CD8-positive, alpha-beta memory T cell (primary cell): ENCODE measurements around the gene COPS4. TPM values are rescaled to one million over a fixed set of nuclear protein-coding genes. Genes with fewer than 3 reads are reported as not detected.
A peak's percentile ranks its signal among the peaks of the same experiment; 100 is the strongest.
"Not testable (repeated sequence)": the region's sequence is repeated elsewhere in the genome, so short reads cannot be mapped to it uniquely, and the experiment has no call there.

Experiments used
- CTCF ChIA-PET: fragments of 350-600 bp; sonication (Branson Sonifier 250); formaldehyde crosslinking; loops from one replicate; lab custom pipeline; 2021; ENCODE audit warnings: antibody characterized with exemption; lab: Charles Lee
- POLR2A ChIA-PET: fragments of 350-600 bp; sonication (Branson Sonifier 250); formaldehyde crosslinking; loops from one replicate; lab custom pipeline; 2021; ENCODE audit warnings: antibody characterized with exemption; lab: Charles Lee
- DNase-seq, 5 donors: peaks; one replicate each; pipeline versions ENCODE4 v3.0.0 to v3.0.0-alpha.2; 2020 to 2022; ENCODE audit warnings: mixed read lengths in 1 of 5
- H3K27ac ChIP-seq: one replicate; pipeline ENCODE4 v1.7.0; 2013; ENCODE audit warnings: low read depth, mild to moderate bottlenecking, low read length, moderate library complexity
- H3K27me3 ChIP-seq: 2 replicates; pipeline ENCODE4 v1.7.0; 2013; ENCODE audit warnings: low read length, mild to moderate bottlenecking; ENCODE audit not compliant: insufficient read depth, poor library complexity, severe bottlenecking
- H3K36me3 ChIP-seq: 2 replicates; pipeline ENCODE4 v1.7.0; 2013; ENCODE audit warnings: mild to moderate bottlenecking, low read length, moderate library complexity; ENCODE audit not compliant: insufficient read depth
- H3K4me1 ChIP-seq: 2 replicates; pipeline ENCODE4 v1.7.0; 2013; ENCODE audit warnings: mild to moderate bottlenecking, low read length, moderate library complexity; ENCODE audit not compliant: insufficient read depth
- H3K4me3 ChIP-seq: 2 replicates; pipeline ENCODE4 v1.7.0; 2013; ENCODE audit warnings: mild to moderate bottlenecking, low read length
- H3K9me3 ChIP-seq: 2 replicates; pipeline ENCODE4 v1.7.0; 2013; ENCODE audit warnings: mild to moderate bottlenecking, low read length
- H3K27ac Mint-ChIP-seq, 8 donors: one replicate each; pipeline ENCODE4 v1.8.0; 2020 to 2021; ENCODE audit warnings: mixed read lengths in 8 of 8, mild to moderate bottlenecking in 6 of 8, inconsistent platforms in 3 of 8, moderate library complexity in 3 of 8
- H3K27me3 Mint-ChIP-seq, 2 donors: one replicate each; pipeline ENCODE4 v1.8.0; 2020 to 2021; ENCODE audit warnings: mixed read lengths in 2 of 2, mild to moderate bottlenecking in 1 of 2, moderate library complexity in 1 of 2
- H3K36me3 Mint-ChIP-seq, 3 donors: one replicate each; pipeline ENCODE4 v1.8.0; 2020 to 2021; ENCODE audit warnings: mixed read lengths in 3 of 3, inconsistent platforms in 1 of 3, mild to moderate bottlenecking in 1 of 3
- H3K4me1 Mint-ChIP-seq, 3 donors: one replicate each; pipeline ENCODE4 v1.8.0; 2020 to 2021; ENCODE audit warnings: mixed read lengths in 3 of 3, inconsistent platforms in 1 of 3, mild to moderate bottlenecking in 1 of 3
- H3K4me3 Mint-ChIP-seq, 7 donors: one replicate each; pipeline ENCODE4 v1.8.0; 2020 to 2021; ENCODE audit warnings: mixed read lengths in 7 of 7, mild to moderate bottlenecking in 6 of 7, moderate library complexity in 4 of 7, inconsistent platforms in 2 of 7
- H3K9me3 Mint-ChIP-seq, 5 donors: one replicate each; pipeline ENCODE4 v1.8.0; 2020 to 2022; ENCODE audit warnings: mixed read lengths in 5 of 5, mild to moderate bottlenecking in 3 of 5, moderate library complexity in 2 of 5, inconsistent platforms in 1 of 5
- polyA plus RNA-seq: library from polyadenylated mRNA; unstranded; fragments of 300-500 nt; fragmentation: Illumina TruSeq; gene quantifications from one replicate; pipeline ENCODE4 v1.2.3, GENCODE V29; 2021
- total RNA-seq, 2 experiments: library from RNA; stranded (reverse); gene quantifications; one replicate each; pipeline ENCODE4 v1.2.3, GENCODE V29; 2021

The COPS4 gene
- total and polyA plus RNA-seq, 3 experiments from 2014 or later = 38.4 to 64.0 (median 38.5) TPM

GRCh38 chr4:83074086-83074704 is 39.2 kb downstream of the COPS4 start:
- H3K9me3 ChIP-seq = no peaks in the 10 kb centered on the region
- H3K4me1 Mint-ChIP-seq = peaks cover 6 to 16% (median 12%) of the 10 kb centered on the region in 3 donors
- H3K4me3 Mint-ChIP-seq = peak overlapping the region; percentile 19 to 82 (median 75)
- no peak overlapping the region for H3K27ac ChIP-seq
- H3K27me3 ChIP-seq = no peaks in the 10 kb centered on the region
- ChIA-PET CTCF (interaction anchor here (0.6 to 6.5 kb wide), 26 partner anchors 10 to 789 kb away, joined by 3 to 68 read pairs (median 5); partner anchors contain the start of gene COQ2), POLR2A (interaction anchor here (0.6 to 1.3 kb wide), 7 partner anchors 10 to 366 kb away, joined by 3 to 6 read pairs (median 4); no protein-coding TSS in a partner anchor)
- H3K4me1 ChIP-seq = no peaks in the 10 kb centered on the region
- H3K36me3 ChIP-seq = peaks cover 19% of the 10 kb centered on the region
- peaks cover 13 to 52% (median 23%) of the 10 kb centered on the region in 3 donors for H3K36me3 Mint-ChIP-seq
- no peaks in the 10 kb centered on the region for H3K9me3 Mint-ChIP-seq
- H3K27me3 Mint-ChIP-seq = no peaks in the 10 kb centered on the region
- H3K27ac Mint-ChIP-seq = peak overlapping the region in 7 of 8 donors; percentile 38 to 72 (median 66)
- DNase-seq = peak; percentile 10 to 88 (median 71)
- H3K4me3 ChIP-seq = no peak overlapping the region

- not testable (repeated sequence) for H3K9me3 ChIP-seq, H3K27me3 Mint-ChIP-seq
- peak overlapping the region in 1 of 7 donors; percentile 51 for H3K4me3 Mint-ChIP-seq
These were observed 39.8 kb downstream of the COPS4 start for GRCh38 chr4:83074783-83075182.

GRCh38 chr4:83075311-83076095 is 40.5 kb downstream of the COPS4 start:
- Histone ChIP-seq H3K27ac (no peak overlapping the region), H3K27me3 (no peaks in the 10 kb centered on the region), H3K4me1 (no peaks in the 10 kb centered on the region), H3K4me3 (no peak overlapping the region), H3K36me3 (peaks cover 15% of the 10 kb centered on the region), H3K9me3 (no peaks in the 10 kb centered on the region)
- Mint-ChIP-seq H3K36me3 (peaks cover 13 to 40% (median 14%) of the 10 kb centered on the region in 3 donors), H3K9me3 (no peaks in the 10 kb centered on the region), H3K4me3 (no peak overlapping the region), H3K27ac (no peak overlapping the region), H3K27me3 (no peaks in the 10 kb centered on the region), H3K4me1 (peaks cover 6 to 16% (median 12%) of the 10 kb centered on the region in 3 donors)
- ChIA-PET CTCF (interaction anchor here (0.9 to 6.5 kb wide), 17 partner anchors 9 to 207 kb away, joined by 3 to 68 read pairs (median 5); partner anchors contain the start of gene COQ2), POLR2A (interaction anchor here (1.3 to 2.0 kb wide), 2 partner anchors 9 to 185 kb away, joined by 5 to 9 read pairs; no protein-coding TSS in a partner anchor)
- no peak for DNase-seq

More at GRCh38 chr4:83074783-83075182, 39.8 kb downstream of the COPS4 start:
- not testable (repeated sequence) for H3K9me3 Mint-ChIP-seq, DNase-seq, H3K4me3 ChIP-seq, H3K4me1 ChIP-seq, H3K27ac ChIP-seq, H3K27ac Mint-ChIP-seq, H3K27me3 ChIP-seq
- H3K36me3 ChIP-seq = peaks cover 18% of the 10 kb centered on the region
- peaks cover 13 to 47% (median 22%) of the 10 kb centered on the region in 3 donors for H3K36me3 Mint-ChIP-seq
- H3K4me1 Mint-ChIP-seq = peaks cover 6 to 16% (median 12%) of the 10 kb centered on the region in 3 donors
- ChIA-PET POLR2A (interaction anchor here (0.7 to 2.0 kb wide), 6 partner anchors 10 to 186 kb away, joined by 3 to 9 read pairs (median 4); no protein-coding TSS in a partner anchor), CTCF (interaction anchor here (0.6 to 6.5 kb wide), 27 partner anchors 9 to 790 kb away, joined by 3 to 68 read pairs (median 5); partner anchors contain the start of gene COQ2)

GRCh38 chr4:83080561-83080960 is 45.6 kb downstream of the COPS4 start:
- peaks cover 8 to 15% (median 14%) of the 10 kb centered on the region in 3 donors for H3K36me3 Mint-ChIP-seq
- no peaks in the 10 kb centered on the region for H3K9me3 Mint-ChIP-seq
- no peaks in the 10 kb centered on the region for H3K9me3 ChIP-seq
- no peak overlapping the region for H3K4me3 ChIP-seq
- no peak overlapping the region for H3K4me3 Mint-ChIP-seq
- no peak for DNase-seq
- peaks cover 4% of the 10 kb centered on the region for H3K36me3 ChIP-seq
- peaks cover 27% of the 10 kb centered on the region for H3K4me1 ChIP-seq
- no peak overlapping the region for H3K27ac ChIP-seq
- ChIA-PET CTCF (interaction anchor here (1.1 to 2.5 kb wide), 3 partner anchors 30 to 180 kb away, joined by 3 to 12 read pairs (median 6); no protein-coding TSS in a partner anchor), POLR2A (no interaction called here)
- no peaks in the 10 kb centered on the region for H3K27me3 Mint-ChIP-seq
- H3K27me3 ChIP-seq = no peaks in the 10 kb centered on the region
- H3K4me1 Mint-ChIP-seq = peaks cover 31 to 42% (median 34%) of the 10 kb centered on the region in 3 donors
- H3K27ac Mint-ChIP-seq = peak overlapping the region in 3 of 8 donors; percentile 35 to 58 (median 38)

- Histone ChIP-seq H3K36me3 (no peaks in the 10 kb centered on the region), H3K4me3 (no peak overlapping the region), H3K27me3 (no peaks in the 10 kb centered on the region), H3K9me3 (no peaks in the 10 kb centered on the region), H3K27ac (no peak overlapping the region), H3K4me1 (peaks cover 27% of the 10 kb centered on the region)
- Mint-ChIP-seq H3K27ac (peak overlapping the region in 6 of 8 donors; percentile 84 to 97 (median 92)), H3K9me3 (no peaks in the 10 kb centered on the region), H3K4me1 (peaks cover 32 to 39% (median 34%) of the 10 kb centered on the region in 3 donors), H3K4me3 (no peak overlapping the region), H3K27me3 (no peaks in the 10 kb centered on the region), H3K36me3 (peaks cover under 1 to 20% (median 9%) of the 10 kb centered on the region in 3 donors)
- DNase-seq = no peak
- ChIA-PET CTCF (interaction anchor here (0.9 to 4.7 kb wide), 5 partner anchors 11 to 202 kb away, joined by 3 to 19 read pairs (median 4); partner anchors contain the start of gene COQ2), POLR2A (no interaction called here)
These were observed 47.8 kb downstream of the COPS4 start for GRCh38 chr4:83082777-83083176.

- H3K4me3 Mint-ChIP-seq = peak overlapping the region; percentile 17 to 73 (median 57)
- Histone ChIP-seq H3K27me3 (no peaks in the 10 kb centered on the region), H3K4me1 (peaks cover 27% of the 10 kb centered on the region), H3K4me3 (peak overlapping the region; percentile 1), H3K27ac (no peak overlapping the region), H3K36me3 (peaks cover 3% of the 10 kb centered on the region), H3K9me3 (no peaks in the 10 kb centered on the region)
- peak; percentile 26 to 82 (median 64) for DNase-seq
- H3K36me3 Mint-ChIP-seq = peaks cover 5 to 30% (median 13%) of the 10 kb centered on the region in 3 donors
- ChIA-PET CTCF (interaction anchor here (0.6 to 4.7 kb wide), 19 partner anchors 8 to 198 kb away, joined by 3 to 24 read pairs (median 5); partner anchors contain the start of gene COPS4), POLR2A (interaction anchor here (0.6 to 2.4 kb wide), 8 partner anchors 8 to 49 kb away, joined by 3 to 9 read pairs (median 6); partner anchors contain the start of gene COPS4)
- peaks cover 36 to 44% (median 40%) of the 10 kb centered on the region in 3 donors for H3K4me1 Mint-ChIP-seq
- H3K9me3 Mint-ChIP-seq = no peaks in the 10 kb centered on the region
- H3K27ac Mint-ChIP-seq = peak overlapping the region; percentile 82 to 97 (median 90)
- no peaks in the 10 kb centered on the region for H3K27me3 Mint-ChIP-seq
These were observed 49.0 kb downstream of the COPS4 start for GRCh38 chr4:83083925-83084475.

GRCh38 chr4:83084956-83085355 is 50.0 kb downstream of the COPS4 start:
- POLR2A ChIA-PET = interaction anchor here (0.7 to 2.4 kb wide), 3 partner anchors 9 to 21 kb away, joined by 3 to 9 read pairs (median 7); no protein-coding TSS in a partner anchor
- H3K27me3 ChIP-seq, H3K4me3 ChIP-seq, H3K9me3 ChIP-seq, H3K27ac ChIP-seq, H3K27me3 Mint-ChIP-seq, DNase-seq, H3K9me3 Mint-ChIP-seq: not testable (repeated sequence)
- H3K27ac Mint-ChIP-seq = peak overlapping the region in 7 of 8 donors; percentile 13 to 86 (median 37)
- Histone ChIP-seq H3K4me1 (peaks cover 27% of the 10 kb centered on the region), H3K36me3 (peaks cover 10% of the 10 kb centered on the region)
- peaks cover 5 to 40% (median 18%) of the 10 kb centered on the region in 3 donors for H3K36me3 Mint-ChIP-seq
- H3K4me1 Mint-ChIP-seq = peaks cover 36 to 45% (median 45%) of the 10 kb centered on the region in 3 donors
- H3K4me3 Mint-ChIP-seq = peak overlapping the region in 2 of 7 donors; percentile 36 to 83
- CTCF ChIA-PET = interaction anchor here (0.8 to 4.7 kb wide), 15 partner anchors 9 to 195 kb away, joined by 3 to 24 read pairs (median 7); partner anchors contain the start of gene COPS4
